ENCODE results near the gene RGSL1. TPM values are rescaled to one million over a fixed set of nuclear protein-coding genes. Genes with fewer than 3 reads are reported as not detected.
A peak's percentile ranks its signal among the peaks of the same experiment; 100 is the strongest.

RGSL1 gene
- total RNA-seq, 3 donors from 2014 or later, result not detected

DNA sequence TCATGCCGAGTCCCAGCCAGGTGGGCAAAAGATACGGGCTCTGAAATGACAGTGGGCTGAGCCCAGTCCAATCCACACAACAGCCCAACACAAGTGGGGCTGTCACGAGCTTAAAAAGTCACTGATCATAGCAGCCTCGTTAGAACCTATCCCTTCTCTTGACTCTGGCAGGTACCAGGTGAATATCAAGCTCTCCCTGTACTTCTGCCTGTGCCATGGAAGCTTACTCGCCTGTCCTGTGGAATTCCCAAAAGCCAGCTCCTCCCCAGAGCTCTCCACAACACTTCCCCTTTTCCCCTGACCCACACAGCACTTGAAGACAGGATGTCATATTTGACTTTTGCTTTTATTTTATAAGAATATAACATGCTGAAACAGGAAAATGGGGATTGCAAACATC lies 148.3 kb downstream of the RGSL1 start:
- no peak overlapping the region for H3K27ac ChIP-seq
- intact Hi-C loops (cut with DNase I; ENCODE audit: low total_unique reads), result loop anchor here (10.0 kb wide), 1 partner anchor 513 kb away; no protein-coding TSS in a partner anchor

GRCh38 chr1:182599339-182599738 lies 149.4 kb downstream of the RGSL1 start:
- Histone ChIP-seq H3K4me3 (no peak overlapping the region), H3K9me3 (no peaks in the 10 kb centered on the region), H3K4me1 (peaks cover 0 to 16% of the 10 kb centered on the region in 2 donors), H3K27me3 (no peaks in the 10 kb centered on the region), H3K36me3 (no peaks in the 10 kb centered on the region), H3K27ac (peak overlapping the region; percentile 18 to 34)
- no peak for DNase-seq (ENCODE audit: low spot score in 2 of 2)
- intact Hi-C loops (cut with DNase I; ENCODE audit: low total_unique reads), result loop anchor here (10.0 kb wide), 1 partner anchor 515 kb away; no protein-coding TSS in a partner anchor
- TF ChIP-seq CTCF (IDR thresholded peaks at IDR 0.05) (no peak), POLR2AphosphoS5 (IDR thresholded peaks at IDR 0.05) (no peak), POLR2A (IDR thresholded peaks at IDR 0.05) (no peak)

More for the DNA sequence above, 148.3 kb downstream of the RGSL1 start:
- no peaks in the 10 kb centered on the region for H3K27me3 ChIP-seq
- DNase-seq (ENCODE audit: low spot score in 2 of 2), result no peak
- no peak overlapping the region for H3K4me3 ChIP-seq
- H3K9me3 ChIP-seq, result no peaks in the 10 kb centered on the region
- peaks cover 0 to 8% of the 10 kb centered on the region in 2 donors for H3K4me1 ChIP-seq
- TF ChIP-seq POLR2AphosphoS5 (IDR thresholded peaks at IDR 0.05) (no peak), CTCF (IDR thresholded peaks at IDR 0.05) (no peak), POLR2A (IDR thresholded peaks at IDR 0.05) (no peak)
- no peaks in the 10 kb centered on the region for H3K36me3 ChIP-seq

GRCh38 chr1:182600036-182600713 lies 150.2 kb downstream of the RGSL1 start:
- no peaks in the 10 kb centered on the region for H3K9me3 ChIP-seq
- no peaks in the 10 kb centered on the region for H3K36me3 ChIP-seq
- intact Hi-C loops (cut with DNase I; ENCODE audit: low total_unique reads), result loop anchor here (5.0 kb wide), 1 partner anchor 182 kb away; no protein-coding TSS in a partner anchor
- H3K4me3 ChIP-seq, result no peak overlapping the region
- H3K27ac ChIP-seq, result no peak overlapping the region
- no peak for DNase-seq (ENCODE audit: low spot score in 2 of 2)
- no peak for TF ChIP-seq POLR2AphosphoS5 (IDR thresholded peaks at IDR 0.05)
- no peak for TF ChIP-seq CTCF (IDR thresholded peaks at IDR 0.05)
- TF ChIP-seq POLR2A (IDR thresholded peaks at IDR 0.05), result no peak
- H3K27me3 ChIP-seq, result no peaks in the 10 kb centered on the region
- H3K4me1 ChIP-seq, result peaks cover 0 to 16% of the 10 kb centered on the region in 2 donors

- no peak for DNase-seq (ENCODE audit: low spot score in 2 of 2)
- no peak overlapping the region for H3K4me3 ChIP-seq
- H3K36me3 ChIP-seq, result no peaks in the 10 kb centered on the region
- no peaks in the 10 kb centered on the region for H3K27me3 ChIP-seq
- no peaks in the 10 kb centered on the region for H3K9me3 ChIP-seq
- intact Hi-C loops (cut with DNase I; ENCODE audit: low total_unique reads), result loop anchor here (5.0 kb wide), 1 partner anchor 181 kb away; no protein-coding TSS in a partner anchor
- peak overlapping the region in 1 of 2 donors; percentile 69 for H3K27ac ChIP-seq
- no peak for TF ChIP-seq CTCF (IDR thresholded peaks at IDR 0.05)
- TF ChIP-seq POLR2AphosphoS5 (IDR thresholded peaks at IDR 0.05), result no peak
- peaks cover 0 to 16% of the 10 kb centered on the region in 2 donors for H3K4me1 ChIP-seq
Observed at GRCh38 chr1:182600745-182601415, 150.9 kb downstream of the RGSL1 start.

DNA sequence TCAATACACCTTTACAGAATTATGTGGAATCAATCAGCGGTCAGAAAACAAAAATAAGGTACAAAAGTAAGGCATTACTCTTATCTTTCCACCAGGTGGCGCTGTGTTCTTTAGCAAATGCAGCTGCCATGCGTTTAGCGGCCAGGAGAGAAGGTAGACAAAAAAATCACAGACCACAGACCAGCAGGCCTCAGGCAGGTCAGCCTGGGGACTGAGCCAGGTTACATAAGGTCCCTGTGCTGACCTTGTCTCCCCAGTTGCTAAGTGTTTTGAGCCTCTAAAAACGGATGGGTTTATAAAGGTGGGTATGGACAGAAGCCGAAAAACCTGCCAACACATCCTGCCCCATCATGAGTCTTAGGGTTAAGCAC lies 151.5 kb downstream of the RGSL1 start:
- Histone ChIP-seq H3K9me3 (no peaks in the 10 kb centered on the region), H3K36me3 (no peaks in the 10 kb centered on the region), H3K4me1 (peaks cover 0 to 16% of the 10 kb centered on the region in 2 donors), H3K27me3 (no peaks in the 10 kb centered on the region), H3K27ac (peak overlapping the region; percentile 69 to 80), H3K4me3 (peak overlapping the region in 1 of 3 donors; percentile 44)
- peak; percentile 94 to 95 (median 95) for TF ChIP-seq CTCF (IDR thresholded peaks at IDR 0.05)
- TF ChIP-seq POLR2AphosphoS5 (IDR thresholded peaks at IDR 0.05), result peak in 2 of 3 donors; percentile 7 to 43
- TF ChIP-seq POLR2A (IDR thresholded peaks at IDR 0.05), result no peak
- peak; percentile 51 to 58 for DNase-seq (ENCODE audit: low spot score in 2 of 2)
- intact Hi-C loops (cut with DNase I; ENCODE audit: low total_unique reads), result loop anchor here (5.0 kb wide), 1 partner anchor 181 kb away; no protein-coding TSS in a partner anchor
